Lung (tissue), 12 donors: ENCODE results near the gene SRRM1. TPM values are rescaled to one million over a fixed set of nuclear protein-coding genes. Genes with fewer than 3 reads are reported as not detected.

Experiments
- ATAC-seq: fragments of 200-7000 bp; cut with Tn5 transposase; one replicate; pipeline ENCODE4 v1.9.1; 2020; ENCODE audit warnings: moderate number of reproducible peaks; ENCODE audit not compliant: insufficient read depth, low FRiP score
- DNase-seq, 3 donors: peaks; one replicate each; pipeline ENCODE4 v3.0.0-alpha.2; 2013 to 2017
- H3K27ac ChIP-seq, 2 donors: one replicate each; pipeline ENCODE4 v1.5.1; 2013; ENCODE audit warnings: mild to moderate bottlenecking in 2 of 2, moderate library complexity in 2 of 2, control low read depth in 1 of 2, inconsistent platforms in 1 of 2, low read depth in 1 of 2, low read length in 1 of 2
- H3K27me3 ChIP-seq, 3 donors: one replicate each; pipeline ENCODE4 v1.5.1; 2013; ENCODE audit warnings: low read length in 2 of 3; ENCODE audit not compliant: control insufficient read depth in 3 of 3, insufficient read depth in 3 of 3
- H3K36me3 ChIP-seq, 4 donors: one replicate each; pipeline ENCODE4 v1.5.1; 2013; ENCODE audit warnings: low read length in 4 of 4, mild to moderate bottlenecking in 1 of 4, moderate library complexity in 1 of 4; ENCODE audit not compliant: control insufficient read depth in 4 of 4, insufficient read depth in 4 of 4
- H3K4me1 ChIP-seq, 5 donors: one replicate each; pipeline ENCODE4 v1.5.1; 2013; ENCODE audit warnings: low read length in 5 of 5, mild to moderate bottlenecking in 2 of 5, moderate library complexity in 1 of 5; ENCODE audit not compliant: control insufficient read depth in 5 of 5, insufficient read depth in 5 of 5
- H3K4me3 ChIP-seq: one replicate; pipeline ENCODE4 v1.5.1; 2013; ENCODE audit warnings: mild to moderate bottlenecking, control low read depth, moderate library complexity
- H3K9ac ChIP-seq, 2 donors: one replicate each; pipeline ENCODE4 v1.5.1; 2013; ENCODE audit warnings: low read length in 2 of 2, control low read depth in 1 of 2; ENCODE audit not compliant: insufficient read depth in 1 of 2
- H3K9me3 ChIP-seq, 4 donors: one replicate each; pipeline ENCODE4 v1.5.1; 2013; ENCODE audit warnings: low read length in 3 of 4, mild to moderate bottlenecking in 1 of 4, moderate library complexity in 1 of 4; ENCODE audit not compliant: control insufficient read depth in 4 of 4, insufficient read depth in 3 of 4
- WGBS, 2 donors: extraction: QIAGEN DNeasy Blood & Tissue Kit; methylation state at CpG; one replicate each; pipeline ENCODE4 v1.1.7; 2013; 5-methylcytosine and 5-hydroxymethylcytosine counted together
- polyA plus RNA-seq, 2 donors: library from polyadenylated mRNA; stranded (reverse); fragments of 200-250 nt; gene quantifications; one replicate each; pipeline ENCODE4 v1.2.1, GENCODE V29; 2013
- total RNA-seq, 2 donors: library from RNA; depleted of rRNA in 1 of 2; stranded (reverse); fragments of >200 nt in 1 of 2; gene quantifications; one replicate each; pipeline ENCODE4 v1.2.1, GENCODE V29; 2014 to 2021
- TF ChIP-seq, protein P1 (sequence below): IDR thresholded peaks from 2 replicates; pipeline ENCODE4 v1.5.1; 2012; ENCODE audit warnings: mild to moderate bottlenecking; ENCODE audit errors: control extremely low read depth, extremely low read depth
- donor health status: control.
- donor health status: control.
- donor health status: Bipolar disorder and iron deficiency.
- donor health status: healthy.
- donor health status: DM: yes; HTN: yes; CAD: no.

The SRRM1 gene
- total and polyA plus RNA-seq, 4 donors: 37.4 to 95.8 (median 67.4) TPM

DNA sequence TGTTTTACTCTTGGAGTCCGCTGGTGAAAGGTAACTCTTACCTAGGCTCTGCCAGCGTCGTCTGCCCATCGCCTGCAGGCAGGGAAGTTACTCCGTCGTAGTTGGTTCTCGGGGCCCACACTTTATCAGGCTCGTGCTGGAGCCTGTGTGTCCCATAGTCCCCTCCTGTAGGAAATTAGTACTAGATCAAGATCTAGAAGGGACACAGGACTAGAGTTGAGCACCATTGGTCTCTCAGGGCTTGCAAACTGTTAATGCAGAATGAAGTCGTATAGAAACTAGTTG lies 940 bp downstream of the SRRM1 start:
- peaks cover 3 to 17% (median 11%) of the 10 kb centered on the region in 5 donors for H3K4me1 ChIP-seq
- peak overlapping the region; percentile 78 for H3K4me3 ChIP-seq
- TF ChIP-seq, protein P1, sequence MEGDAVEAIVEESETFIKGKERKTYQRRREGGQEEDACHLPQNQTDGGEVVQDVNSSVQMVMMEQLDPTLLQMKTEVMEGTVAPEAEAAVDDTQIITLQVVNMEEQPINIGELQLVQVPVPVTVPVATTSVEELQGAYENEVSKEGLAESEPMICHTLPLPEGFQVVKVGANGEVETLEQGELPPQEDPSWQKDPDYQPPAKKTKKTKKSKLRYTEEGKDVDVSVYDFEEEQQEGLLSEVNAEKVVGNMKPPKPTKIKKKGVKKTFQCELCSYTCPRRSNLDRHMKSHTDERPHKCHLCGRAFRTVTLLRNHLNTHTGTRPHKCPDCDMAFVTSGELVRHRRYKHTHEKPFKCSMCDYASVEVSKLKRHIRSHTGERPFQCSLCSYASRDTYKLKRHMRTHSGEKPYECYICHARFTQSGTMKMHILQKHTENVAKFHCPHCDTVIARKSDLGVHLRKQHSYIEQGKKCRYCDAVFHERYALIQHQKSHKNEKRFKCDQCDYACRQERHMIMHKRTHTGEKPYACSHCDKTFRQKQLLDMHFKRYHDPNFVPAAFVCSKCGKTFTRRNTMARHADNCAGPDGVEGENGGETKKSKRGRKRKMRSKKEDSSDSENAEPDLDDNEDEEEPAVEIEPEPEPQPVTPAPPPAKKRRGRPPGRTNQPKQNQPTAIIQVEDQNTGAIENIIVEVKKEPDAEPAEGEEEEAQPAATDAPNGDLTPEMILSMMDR: no peak
- DNase-seq (peak in 2 of 3 donors; percentile 6 to 14), ATAC-seq (no peak)
- H3K9me3 ChIP-seq: no peaks in the 10 kb centered on the region
- H3K36me3 ChIP-seq: peaks cover 5 to 26% (median 11%) of the 10 kb centered on the region in 4 donors
- H3K9ac ChIP-seq: peak overlapping the region; percentile 91
- no peak overlapping the region for H3K27ac ChIP-seq
- WGBS, 2 donors: 1% methylated on average over 9 of the region's 9 CpGs
- no peaks in the 10 kb centered on the region for H3K27me3 ChIP-seq

DNA sequence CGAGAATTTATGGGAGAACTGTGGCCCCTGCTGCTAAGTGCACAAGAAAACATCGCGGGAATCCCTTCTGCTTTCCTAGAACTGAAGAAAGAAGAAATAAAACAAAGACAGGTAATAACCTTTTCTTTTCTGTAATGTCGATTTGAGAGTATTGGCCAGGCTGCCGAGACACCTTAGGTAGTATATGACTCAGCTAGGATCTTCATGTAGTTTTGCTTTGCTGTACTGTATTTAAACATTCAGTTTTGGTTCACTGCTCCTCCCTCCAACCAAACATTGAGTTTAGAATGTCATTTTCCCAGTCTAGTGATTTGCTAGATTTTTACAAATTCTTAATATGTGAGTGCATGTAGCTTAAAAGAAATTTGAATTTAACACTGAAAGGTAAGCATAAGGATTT lies 5.8 kb downstream of the SRRM1 start:
- Histone ChIP-seq H3K9me3 (no peaks in the 10 kb centered on the region), H3K36me3 (peaks cover 17 to 65% (median 32%) of the 10 kb centered on the region in 4 donors), H3K27me3 (no peaks in the 10 kb centered on the region), H3K27ac (no peak overlapping the region), H3K9ac (no peak overlapping the region), H3K4me1 (peaks cover 0 to 13% (median 11%) of the 10 kb centered on the region in 5 donors), H3K4me3 (no peak overlapping the region)
- TF ChIP-seq, protein P1: no peak
- DNase-seq: no peak
- WGBS, 2 donors: 95 to 97% methylated on average over 5 of the region's 5 CpGs
- no peak for ATAC-seq

DNA sequence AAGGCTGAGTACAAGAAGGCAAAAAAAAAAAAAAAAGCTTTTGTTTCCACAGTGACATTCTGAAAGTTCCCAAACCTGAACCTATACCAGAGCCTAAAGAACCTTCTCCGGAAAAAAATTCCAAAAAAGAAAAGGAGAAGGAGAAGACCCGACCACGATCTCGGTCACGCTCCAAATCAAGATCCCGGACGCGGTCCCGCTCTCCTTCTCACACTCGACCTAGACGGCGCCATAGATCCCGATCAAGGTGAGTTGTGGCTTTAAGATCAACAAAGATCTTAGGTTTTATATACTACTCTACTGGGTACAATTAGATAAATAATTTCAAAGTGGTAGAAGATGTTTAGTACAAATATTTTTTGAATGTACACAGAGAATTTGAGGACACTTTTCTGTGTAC lies 9.3 kb downstream of the SRRM1 start:
- DNase-seq (no peak), ATAC-seq (no peak)
- Histone ChIP-seq H3K4me3 (no peak overlapping the region), H3K4me1 (no peaks in the 10 kb centered on the region), H3K9ac (no peak overlapping the region), H3K27me3 (no peaks in the 10 kb centered on the region), H3K9me3 (no peaks in the 10 kb centered on the region), H3K36me3 (peaks cover 29 to 84% (median 51%) of the 10 kb centered on the region in 4 donors), H3K27ac (no peak overlapping the region)
- TF ChIP-seq, protein P1: no peak
- WGBS, 2 donors: 95 to 96% methylated on average over 13 of the region's 13 CpGs

DNA sequence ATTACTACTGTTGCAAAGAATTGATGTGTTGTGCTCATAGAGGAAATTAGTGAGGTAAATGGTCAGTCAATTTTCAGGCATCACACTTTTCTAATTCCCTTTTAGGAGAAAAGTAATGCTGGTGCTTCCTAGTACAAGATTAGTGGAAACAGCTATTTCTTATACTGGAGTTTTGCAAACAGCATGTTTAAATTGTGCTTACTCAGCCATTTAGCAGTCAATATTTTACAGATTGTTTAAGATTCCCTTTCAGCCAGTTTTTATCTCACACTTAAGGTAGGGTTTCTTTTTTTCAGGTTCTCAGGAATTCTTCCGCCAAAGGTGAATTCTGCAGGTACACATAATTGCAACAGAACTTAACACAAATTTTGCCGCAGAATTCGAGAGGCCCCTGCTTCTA lies 10.9 kb downstream of the SRRM1 start:
- Histone ChIP-seq H3K9ac (no peak overlapping the region), H3K27ac (no peak overlapping the region), H3K4me1 (no peaks in the 10 kb centered on the region), H3K36me3 (peaks cover 26 to 77% (median 49%) of the 10 kb centered on the region in 4 donors), H3K4me3 (no peak overlapping the region), H3K9me3 (no peaks in the 10 kb centered on the region), H3K27me3 (no peaks in the 10 kb centered on the region)
- 95% methylated on average over 3 of the region's 3 CpGs for WGBS, 2 donors
- DNase-seq: no peak
- TF ChIP-seq, protein P1: no peak
- ATAC-seq: no peak
